H54 (cell line): ENCODE measurements around the gene CD38.
"Not testable (repeated sequence)": the region's sequence is repeated elsewhere in the genome, so short reads cannot be mapped to it uniquely, and the experiment has no call there.

ENCODE experiments used
- DNase-seq: peaks from one replicate; pipeline ENCODE4 v3.0.0; 2011; ENCODE audit warnings: low spot score, mixed read lengths; ENCODE audit not compliant: insufficient read length
- FAIRE-seq: peaks from 3 replicates; lab custom pipeline; 2011; peaks lifted over from hg19 to GRCh38; lab: Jason Lieb, UNC
- POLR2A ChIP-seq: IDR thresholded peaks from 2 replicates; pipeline ENCODE4 v1.6.1; 2011; ENCODE audit warnings: low read depth, mild to moderate bottlenecking, low read length

The CD38 gene

GRCh38 chr4:15778289-15779241, at the start of gene CD38:
TSS of gene CD38 (plus strand) at chr4:15778328. CDS start at chr4:15778415, 87 bp downstream.
- FAIRE-seq (no peak), DNase-seq (no peak)
- no peak for TF ChIP-seq POLR2A

GRCh38 chr4:15729910-15730533, 48.1 kb upstream of the CD38 start:
- no peak for FAIRE-seq
- peak; percentile 10 for DNase-seq
- TF ChIP-seq POLR2A = no peak

DNA sequence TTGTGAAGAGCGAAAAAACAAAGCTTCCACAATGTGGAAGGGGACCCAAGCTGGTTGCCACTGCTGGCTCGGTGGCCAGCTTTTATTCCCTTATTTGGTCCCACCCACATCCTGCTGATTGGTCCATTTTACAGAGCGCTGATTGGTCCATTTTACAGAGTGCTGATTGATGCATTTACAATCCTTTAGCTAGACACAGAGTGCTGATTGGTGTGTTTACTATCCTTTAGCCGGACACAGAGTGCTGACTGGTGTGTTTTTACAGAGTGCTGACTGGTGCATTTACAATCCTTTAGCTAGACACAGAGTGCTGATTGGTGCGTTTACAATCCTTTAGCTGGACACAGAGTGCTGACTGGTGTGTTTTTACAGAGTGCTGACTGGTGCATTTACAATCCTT, 45.1 kb upstream of the CD38 start:
- not testable (repeated sequence) for DNase-seq, FAIRE-seq

DNA sequence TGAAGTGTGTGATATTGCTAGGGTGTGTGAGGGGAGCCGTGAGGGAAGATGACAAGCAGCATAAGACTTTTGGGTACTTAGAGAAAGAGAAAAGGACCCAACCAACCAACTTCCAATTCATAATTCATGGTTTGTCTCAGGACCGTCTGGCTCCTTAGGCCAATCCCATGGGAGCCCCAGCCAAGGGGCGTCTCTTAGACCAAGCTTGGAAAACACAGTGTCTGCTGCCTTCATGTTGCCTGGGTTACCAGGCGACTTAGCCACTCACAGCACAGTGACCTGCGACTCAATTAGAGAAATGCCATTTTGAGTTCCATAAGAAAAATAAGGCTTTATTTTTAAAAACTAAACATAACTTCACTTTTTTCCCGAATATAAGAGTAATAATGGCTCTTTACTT, 42.6 kb upstream of the CD38 start:
- no peak for TF ChIP-seq POLR2A
- no peak for DNase-seq
- no peak for FAIRE-seq

DNA sequence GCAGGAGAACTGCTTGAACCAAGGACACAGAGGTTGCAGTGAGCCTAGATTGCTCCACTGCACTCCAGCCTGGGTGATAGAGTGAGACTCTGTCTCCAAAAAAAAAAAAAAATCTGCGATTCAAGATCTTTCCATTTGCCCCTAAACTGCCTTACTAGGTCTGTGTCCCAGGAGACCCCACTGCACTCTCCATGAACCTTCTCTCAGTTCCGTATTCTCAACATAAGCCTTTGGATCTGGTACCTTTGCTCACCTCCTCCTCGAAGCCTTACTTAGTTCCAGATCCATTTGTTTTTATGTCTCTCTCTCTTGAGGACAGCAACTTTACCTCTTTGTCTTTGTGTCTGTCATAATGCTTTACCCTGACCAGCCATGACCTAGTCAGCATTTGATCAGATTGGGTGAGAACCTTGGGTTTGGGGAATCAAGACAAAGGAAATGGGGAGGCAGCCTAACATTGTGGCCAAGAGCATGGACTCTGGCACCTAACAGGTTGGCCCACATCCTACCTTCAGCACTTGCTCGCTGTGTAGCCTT, 41.5 kb upstream of the CD38 start:
- DNase-seq = no peak
- FAIRE-seq = no peak
- TF ChIP-seq POLR2A = no peak

DNA sequence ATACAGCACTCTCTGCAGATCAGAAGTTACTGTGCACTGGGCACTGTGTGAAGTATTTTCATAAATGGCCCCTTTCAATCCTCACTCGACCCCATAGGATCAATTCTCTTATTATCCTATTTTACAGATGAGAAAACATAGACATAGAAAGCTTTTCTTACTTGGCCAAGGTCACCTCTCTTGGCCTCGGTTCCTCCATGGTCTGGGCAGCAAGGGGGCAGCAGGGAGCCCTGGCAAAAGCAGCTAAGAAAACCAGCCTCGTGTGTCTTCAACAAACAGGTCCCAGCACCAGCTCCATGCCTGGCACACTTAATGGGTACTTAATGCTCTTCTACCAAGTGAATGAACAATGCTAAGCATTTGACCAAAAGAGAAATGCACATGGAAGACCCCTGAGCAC, 40.9 kb upstream of the CD38 start:
- no peak for FAIRE-seq
- no peak for DNase-seq
- no peak for TF ChIP-seq POLR2A

DNA sequence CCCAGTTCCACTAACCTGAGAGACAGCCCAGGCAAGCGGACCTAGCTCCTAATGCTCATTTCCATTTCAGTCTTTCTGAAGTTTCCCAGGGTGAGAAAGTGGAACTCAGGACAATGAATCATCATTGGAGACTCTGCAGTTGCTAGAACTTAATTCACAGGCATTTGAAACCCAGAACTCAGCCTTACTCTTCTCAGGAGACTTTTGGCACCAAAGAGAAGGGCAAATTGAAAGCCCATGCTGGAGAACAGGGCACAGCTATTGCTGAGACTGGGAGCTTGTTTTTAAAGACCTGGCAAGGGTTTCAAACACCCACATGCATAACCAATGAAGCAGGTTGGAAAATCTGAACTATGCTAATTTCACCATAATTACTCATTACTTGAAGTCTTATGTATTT, 39.3 kb upstream of the CD38 start:
- no peak for TF ChIP-seq POLR2A
- FAIRE-seq (no peak), DNase-seq (no peak)

- DNase-seq (no peak), FAIRE-seq (no peak)
- TF ChIP-seq POLR2A = no peak
Measured at GRCh38 chr4:15740764-15741404, 37.2 kb upstream of the CD38 start.

DNA sequence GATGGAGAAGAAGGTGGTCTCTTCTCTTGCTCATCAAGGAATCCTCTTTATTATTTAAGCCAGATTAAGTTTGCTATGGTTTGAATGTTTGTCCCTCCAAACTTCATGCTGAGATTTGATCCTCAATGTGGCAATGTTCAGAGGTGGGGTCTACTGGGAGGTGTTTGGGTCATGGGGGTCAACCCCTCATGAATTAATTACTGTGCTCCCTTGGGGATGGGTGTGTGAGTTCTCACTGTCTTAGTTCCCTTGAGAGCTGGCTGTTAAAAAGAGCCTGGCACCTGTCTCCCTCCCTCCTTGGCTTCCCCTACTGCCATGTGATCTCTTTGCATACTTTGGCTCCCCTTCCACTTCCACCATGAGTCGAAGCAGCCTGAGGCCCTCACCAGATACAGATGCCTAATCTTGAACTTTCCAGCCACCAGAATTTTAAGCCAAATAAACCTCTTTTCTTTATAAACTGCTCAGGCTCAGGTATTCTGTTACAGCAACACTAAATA, 36.0 kb upstream of the CD38 start:
- TF ChIP-seq POLR2A = no peak
- DNase-seq = no peak

DNA sequence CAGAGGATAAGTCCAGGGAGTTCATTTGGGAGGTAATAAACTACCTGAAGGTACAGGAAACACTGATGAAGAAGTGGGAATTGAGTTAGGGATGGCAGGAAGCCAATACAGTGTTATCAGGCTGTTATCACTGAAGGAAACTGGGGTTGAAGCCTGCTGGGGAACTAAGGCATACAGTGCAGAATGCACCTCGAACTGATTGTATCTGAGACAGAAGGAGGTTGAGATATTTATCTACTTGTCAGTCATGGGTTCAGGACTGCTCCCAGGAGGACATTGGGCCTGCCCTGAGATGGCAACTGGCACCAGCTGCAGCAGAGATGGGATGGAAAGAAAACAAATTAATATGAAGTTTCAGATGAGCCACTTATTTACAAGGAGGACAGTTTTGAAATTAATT, 35.5 kb upstream of the CD38 start:
- DNase-seq (no peak), FAIRE-seq (no peak)
- no peak for TF ChIP-seq POLR2A

More for the DNA sequence above, 36.0 kb upstream of the CD38 start:
- FAIRE-seq = no peak

DNA sequence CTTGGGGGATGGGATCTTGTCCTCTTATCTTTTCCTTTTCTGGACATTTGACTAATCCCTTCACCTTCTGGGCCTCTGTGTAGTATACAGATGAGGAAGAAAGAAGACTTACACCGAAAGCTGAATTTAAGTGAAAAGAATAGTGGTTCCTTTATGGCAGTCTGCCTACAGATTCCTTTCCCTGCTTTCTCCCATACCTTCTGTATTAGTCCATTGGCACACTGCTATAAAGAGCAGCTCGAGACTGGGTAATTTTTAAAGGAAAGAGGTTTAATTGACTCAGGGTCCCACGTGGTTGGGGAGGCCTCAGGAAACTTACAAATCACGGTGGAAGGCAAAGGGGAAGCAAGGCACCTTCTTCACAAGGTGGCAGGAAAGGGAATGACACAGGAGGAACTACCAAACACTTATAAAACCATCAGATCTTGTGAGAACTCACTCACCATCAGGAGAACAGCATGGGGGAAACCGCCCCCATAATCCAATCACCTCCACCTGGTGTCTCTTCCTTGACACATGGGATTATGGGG, 34.0 kb upstream of the CD38 start:
- FAIRE-seq = no peak
- TF ChIP-seq POLR2A = no peak
- no peak for DNase-seq

DNA sequence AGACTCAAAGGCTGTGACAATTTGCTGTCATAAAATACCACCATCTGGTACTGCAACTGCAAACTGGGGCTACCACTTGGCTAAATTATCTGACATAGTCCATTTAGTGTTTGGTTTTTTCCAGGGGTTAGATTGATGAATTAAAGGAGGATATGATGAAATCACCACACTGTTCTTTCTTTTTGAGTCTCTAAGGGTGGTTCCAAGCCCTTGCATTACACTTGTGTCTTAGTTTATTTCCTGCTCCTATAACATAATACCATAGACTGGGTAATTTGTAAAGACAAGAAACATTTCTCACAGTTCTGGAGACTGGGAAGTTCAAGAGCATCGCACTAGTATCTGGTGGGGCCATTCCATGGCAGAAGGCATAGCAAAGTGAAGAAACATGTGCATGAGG, 32.0 kb upstream of the CD38 start:
- FAIRE-seq (no peak), DNase-seq (no peak)
- no peak for TF ChIP-seq POLR2A

GRCh38 chr4:15749001-15749400, 29.1 kb upstream of the CD38 start:
- no peak for TF ChIP-seq POLR2A
- no peak for FAIRE-seq
- no peak for DNase-seq

GRCh38 chr4:15751153-15751552, 27.0 kb upstream of the CD38 start:
- DNase-seq = no peak
- no peak for FAIRE-seq
- TF ChIP-seq POLR2A = no peak
